Liver (tissue), 3 donors: ENCODE data around the gene SEMA6D.

ENCODE experiments used
- CTCF ChIP-seq: fragments of 150-350 bp; IDR thresholded peaks from 2 replicates; pipeline ENCODE4 v1.5.1; 2017; ENCODE audit warnings: improper control_type of control experiment, low read depth, low read length; ENCODE audit not compliant: missing input control
- RAD21 ChIP-seq, 2 donors: IDR thresholded peaks; 2 replicates each; pipeline ENCODE4 v1.6.1; 2016; ENCODE audit warnings: antibody characterized with exemption in 2 of 2, mild to moderate bottlenecking in 2 of 2
- TAF1 ChIP-seq: conservative IDR thresholded peaks from 2 replicates; pipeline ENCODE4 v1.6.1; 2016; ENCODE audit warnings: antibody characterized with exemption, mild to moderate bottlenecking
- YY1 ChIP-seq: IDR thresholded peaks from 2 replicates; pipeline ENCODE4 v1.6.1; 2016; ENCODE audit warnings: antibody characterized with exemption, mild to moderate bottlenecking
- donor health status: healthy.
- donor health status: healthy.

GRCh38 chr15:47733085-47733484 is 15.8 kb downstream of the SEMA6D start:
- no peak for TF ChIP-seq CTCF
- TF ChIP-seq TAF1, result no peak
- TF ChIP-seq RAD21 (IDR thresholded peaks at IDR 0.05), result no peak
- TF ChIP-seq YY1, result no peak
